Measurements from ENCODE around the gene INPP5K. TPM values are rescaled to one million over a fixed set of nuclear protein-coding genes. Genes with fewer than 3 reads are reported as not detected.

Gene INPP5K
- total RNA-seq, 1 donor from 2014 or later, result 35.4 TPM

GRCh38 chr17:1492249-1493206 lies 23.9 kb downstream of the INPP5K start, which contains the start of gene MYO1C:
Gene MYO1C (minus strand): TSS chr17:1492686. CDS start chr17:1492487, 199 bp downstream.
- ATAC-seq (no peak), DNase-seq (ENCODE audit: missing footprints) (no peak)
- intact Hi-C loops (cut with DNase I), result loop anchor here (2.0 kb wide), 1 partner anchor 16 kb away; no protein-coding TSS in a partner anchor

- intact Hi-C loops (cut with DNase I), result loop anchor here (2.0 kb wide), 1 partner anchor 17 kb away; no protein-coding TSS in a partner anchor
- DNase-seq (ENCODE audit: missing footprints) (peak; percentile 90), ATAC-seq (peak; percentile 57)
Observed at GRCh38 chr17:1491443-1492248, 24.8 kb downstream of the INPP5K start.

DNA sequence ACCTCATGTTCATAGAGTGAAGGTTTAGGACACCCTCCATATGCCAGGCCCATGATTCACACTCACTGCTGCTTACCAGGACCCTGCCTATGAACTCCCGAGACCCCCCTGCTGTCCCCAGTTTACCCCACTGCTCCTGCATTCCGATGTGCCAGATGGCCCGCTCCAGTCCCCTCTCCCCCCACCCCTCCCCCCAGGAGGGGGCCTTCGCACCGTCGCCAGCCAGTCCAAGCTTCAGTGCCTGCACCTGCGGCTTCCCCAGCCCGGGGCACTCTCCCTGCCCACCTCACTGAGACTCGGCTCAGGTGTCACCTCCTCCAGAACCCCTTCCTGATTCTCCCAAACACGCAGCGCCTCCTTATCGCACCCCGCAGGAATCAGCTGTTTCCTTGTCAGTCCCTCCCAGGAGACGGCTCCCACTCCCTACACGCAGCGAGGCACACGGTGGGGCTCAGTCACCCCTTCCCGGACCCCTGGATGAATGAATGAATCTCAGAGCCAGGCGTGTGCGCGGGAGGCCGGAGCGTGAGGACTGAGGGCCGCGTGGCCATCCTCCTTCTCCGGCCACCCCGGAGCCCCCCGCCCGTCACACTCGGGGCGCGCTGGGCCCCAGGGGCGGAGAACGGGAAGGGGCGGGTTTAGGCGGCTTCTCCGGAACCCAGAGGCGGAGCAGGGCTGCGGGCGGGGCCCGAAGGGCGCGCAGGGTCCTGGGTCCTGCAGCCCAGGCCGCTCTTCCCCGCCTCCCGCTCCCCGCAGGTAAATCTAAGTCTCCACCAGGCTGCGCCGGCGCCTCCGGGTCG lies 25.6 kb downstream of the INPP5K start:
- DNase-seq (ENCODE audit: missing footprints) (peak; percentile 90), ATAC-seq (peak; percentile 30)
- intact Hi-C loops (cut with DNase I), result no loop called here

DNA sequence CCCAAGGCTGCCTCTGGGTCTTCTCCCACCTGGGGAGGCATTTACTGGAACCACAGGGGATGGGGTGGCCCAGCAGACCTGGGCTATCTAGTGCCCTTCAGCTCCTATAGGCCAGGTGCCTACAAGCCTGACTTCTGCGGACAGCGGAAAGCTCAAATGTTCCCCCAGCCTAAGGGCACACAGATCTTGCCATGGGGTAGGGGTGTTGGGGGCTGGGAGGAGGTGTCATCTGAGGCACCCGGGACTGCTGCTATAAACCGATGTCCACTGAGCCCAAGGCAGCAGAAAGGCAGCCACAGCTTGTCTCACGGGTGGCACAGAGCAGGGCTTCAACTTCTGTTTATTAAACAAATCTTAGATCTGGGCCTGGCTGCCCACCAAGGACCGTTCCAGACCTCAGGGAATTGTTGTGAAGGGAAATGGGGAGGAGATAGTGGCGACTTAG lies 27.6 kb downstream of the INPP5K start:
- ATAC-seq (no peak), DNase-seq (ENCODE audit: missing footprints) (no peak)
- intact Hi-C loops (cut with DNase I), result no loop called here

- intact Hi-C loops (cut with DNase I), result loop anchor here (2.0 kb wide), 1 partner anchor 31 kb away; the partner anchor contains the start of gene CRK
- DNase-seq (ENCODE audit: missing footprints) (peak; percentile 95), ATAC-seq (peak; percentile 74)
Observed at GRCh38 chr17:1487939-1488825, 28.2 kb downstream of the INPP5K start.

- intact Hi-C loops (cut with DNase I), result loop anchor here (2.0 kb wide), 1 partner anchor 30 kb away; the partner anchor contains the start of gene CRK
- peak; percentile 82 for DNase-seq (ENCODE audit: missing footprints)
- ATAC-seq, result peak; percentile 20
Observed at GRCh38 chr17:1486802-1487695, 29.4 kb downstream of the INPP5K start.

DNA sequence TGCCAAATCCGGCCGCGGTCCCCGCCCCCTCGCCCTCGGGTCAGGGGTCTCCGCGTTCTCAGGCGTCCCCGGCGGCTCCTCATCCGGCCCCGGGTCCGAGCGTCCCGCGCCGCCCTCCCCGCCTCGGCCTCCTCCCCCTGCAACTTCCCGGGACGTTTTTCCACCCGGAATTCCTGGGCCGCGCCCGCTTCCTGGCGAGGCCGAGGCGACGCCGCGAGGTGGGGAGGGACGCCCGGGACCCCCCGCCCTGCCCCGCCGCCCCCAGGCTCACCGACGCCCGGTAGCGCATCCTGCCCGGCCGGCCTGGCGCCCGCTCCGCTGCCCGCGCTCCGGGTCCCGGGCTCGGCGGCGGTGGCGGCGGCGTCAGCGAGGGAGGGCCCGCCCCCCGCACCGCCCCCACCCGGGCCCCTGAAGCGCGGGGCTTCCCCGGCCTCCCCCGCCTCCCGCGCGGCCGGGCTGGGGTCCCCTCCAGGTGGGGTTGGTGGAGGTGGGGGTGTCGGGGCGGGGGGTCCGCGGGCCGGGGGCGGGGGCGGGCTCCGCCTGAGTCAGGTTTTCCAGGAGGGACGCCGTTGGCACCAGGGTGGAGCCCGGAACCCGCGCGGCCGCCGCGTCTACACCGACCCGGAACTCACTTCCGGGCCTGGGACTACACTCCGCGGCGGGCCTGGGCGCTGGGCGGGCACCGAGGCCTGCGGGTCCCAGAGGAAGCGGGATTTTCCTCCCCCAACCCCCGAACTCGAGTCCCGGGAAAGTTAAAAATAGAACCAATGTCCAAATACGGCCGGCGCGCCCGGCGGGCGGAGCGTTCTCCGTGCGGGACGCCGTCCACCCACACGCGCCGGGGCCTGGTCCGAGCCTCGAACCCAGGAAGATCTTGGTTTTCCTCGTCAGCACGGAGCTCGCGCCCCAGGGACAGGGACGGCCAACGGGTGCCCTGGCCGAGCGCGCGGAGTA lies 30.7 kb downstream of the INPP5K start:
- intact Hi-C loops (cut with DNase I), result loop anchor here (2.0 kb wide), 1 partner anchor 29 kb away; the partner anchor contains the start of gene CRK
- ATAC-seq, result peak; percentile 30
- DNase-seq (ENCODE audit: missing footprints), result peak; percentile 89

GRCh38 chr17:1484676-1485422 lies 31.6 kb downstream of the INPP5K start:
- DNase-seq (ENCODE audit: missing footprints) (no peak), ATAC-seq (no peak)
- intact Hi-C loops (cut with DNase I), result no loop called here

- intact Hi-C loops (cut with DNase I), result no loop called here
Observed at GRCh38 chr17:1484060-1484535, 32.3 kb downstream of the INPP5K start.

GRCh38 chr17:1482680-1483079 lies 33.7 kb downstream of the INPP5K start:
- no peak for ATAC-seq
- no peak for DNase-seq (ENCODE audit: missing footprints)
- intact Hi-C loops (cut with DNase I), result no loop called here

More at GRCh38 chr17:1484060-1484535, 32.3 kb downstream of the INPP5K start:
- no peak for DNase-seq (ENCODE audit: missing footprints)
- no peak for ATAC-seq

GRCh38 chr17:1481736-1482135 lies 34.7 kb downstream of the INPP5K start:
- DNase-seq (ENCODE audit: missing footprints), result no peak
- no peak for ATAC-seq
- intact Hi-C loops (cut with DNase I), result no loop called here

- DNase-seq (ENCODE audit: missing footprints), result no peak
- intact Hi-C loops (cut with DNase I), result no loop called here
- ATAC-seq, result no peak
Observed at GRCh38 chr17:1480747-1481465, 35.5 kb downstream of the INPP5K start.

GRCh38 chr17:1478418-1478817 lies 38.0 kb downstream of the INPP5K start:
- ATAC-seq (no peak), DNase-seq (ENCODE audit: missing footprints) (no peak)
- intact Hi-C loops (cut with DNase I), result no loop called here

DNA sequence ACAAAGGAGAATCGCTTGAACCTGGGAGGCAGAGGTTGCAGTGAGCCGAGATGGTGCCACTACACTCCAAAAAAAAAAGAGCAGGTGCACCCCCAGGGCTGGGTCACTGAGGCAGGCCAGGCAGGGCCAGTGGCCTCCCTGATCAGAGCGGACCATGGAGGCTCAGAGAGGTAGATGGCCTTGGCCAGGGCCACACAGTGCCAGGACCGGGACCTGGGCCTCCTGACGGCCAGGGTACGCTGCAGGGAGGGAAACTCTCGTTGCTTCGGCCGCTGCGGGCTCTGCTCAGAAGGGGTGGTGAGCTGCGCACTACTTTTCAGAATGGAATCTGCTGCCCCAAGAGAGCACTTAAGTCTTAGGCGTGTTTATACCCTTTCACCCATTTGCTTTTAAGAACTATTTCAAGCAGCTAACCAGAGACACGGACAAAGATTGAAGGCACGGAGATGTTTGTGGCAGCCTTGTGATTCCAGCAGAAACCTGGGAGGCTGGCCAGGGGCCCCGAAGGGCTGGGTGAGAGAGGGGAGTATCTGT lies 41.0 kb downstream of the INPP5K start:
- ATAC-seq (no peak), DNase-seq (ENCODE audit: missing footprints) (no peak)
- intact Hi-C loops (cut with DNase I), result no loop called here
